ENCODE data around the gene TMEM107.

DNA sequence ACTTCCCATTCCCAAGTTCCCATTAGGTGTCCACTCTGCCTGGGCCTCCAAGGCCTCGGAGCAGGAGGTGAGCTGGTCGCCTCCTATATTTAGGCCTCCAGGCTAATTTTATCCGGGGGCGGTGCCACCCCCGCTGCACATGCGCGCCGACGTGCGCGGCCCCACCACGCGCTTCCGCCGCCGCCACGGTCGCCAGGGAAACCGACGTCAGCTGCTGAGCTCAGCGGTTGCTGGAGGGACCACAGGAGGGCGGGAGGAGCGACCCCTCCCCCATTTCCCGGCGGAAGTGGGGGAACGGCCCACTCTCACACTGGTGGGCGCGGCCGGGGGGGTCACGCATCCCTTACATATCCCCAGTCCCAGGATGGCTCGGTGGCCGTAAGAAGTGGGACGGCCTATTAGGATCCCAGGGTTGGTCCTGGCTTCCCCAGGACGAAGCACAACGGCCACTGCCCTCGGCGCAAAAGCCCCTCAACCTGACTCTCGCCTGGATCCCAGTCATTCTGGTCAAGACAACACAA is 25.0 kb downstream of the TMEM107 start:
- TF ChIP-seq, protein P1, sequence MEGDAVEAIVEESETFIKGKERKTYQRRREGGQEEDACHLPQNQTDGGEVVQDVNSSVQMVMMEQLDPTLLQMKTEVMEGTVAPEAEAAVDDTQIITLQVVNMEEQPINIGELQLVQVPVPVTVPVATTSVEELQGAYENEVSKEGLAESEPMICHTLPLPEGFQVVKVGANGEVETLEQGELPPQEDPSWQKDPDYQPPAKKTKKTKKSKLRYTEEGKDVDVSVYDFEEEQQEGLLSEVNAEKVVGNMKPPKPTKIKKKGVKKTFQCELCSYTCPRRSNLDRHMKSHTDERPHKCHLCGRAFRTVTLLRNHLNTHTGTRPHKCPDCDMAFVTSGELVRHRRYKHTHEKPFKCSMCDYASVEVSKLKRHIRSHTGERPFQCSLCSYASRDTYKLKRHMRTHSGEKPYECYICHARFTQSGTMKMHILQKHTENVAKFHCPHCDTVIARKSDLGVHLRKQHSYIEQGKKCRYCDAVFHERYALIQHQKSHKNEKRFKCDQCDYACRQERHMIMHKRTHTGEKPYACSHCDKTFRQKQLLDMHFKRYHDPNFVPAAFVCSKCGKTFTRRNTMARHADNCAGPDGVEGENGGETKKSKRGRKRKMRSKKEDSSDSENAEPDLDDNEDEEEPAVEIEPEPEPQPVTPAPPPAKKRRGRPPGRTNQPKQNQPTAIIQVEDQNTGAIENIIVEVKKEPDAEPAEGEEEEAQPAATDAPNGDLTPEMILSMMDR (IDR thresholded peaks at IDR 0.05; ENCODE audit: low read depth, low read length), result no peak
- no peak for TF ChIP-seq EZH2phosphoT487 (IDR thresholded peaks at IDR 0.05; ENCODE audit: low read depth)
